ENCODE measurements around the gene SIAH3.
"Not testable (repeated sequence)": the region's sequence is repeated elsewhere in the genome, so short reads cannot be mapped to it uniquely, and the experiment has no call there.

Gene SIAH3, protein sequence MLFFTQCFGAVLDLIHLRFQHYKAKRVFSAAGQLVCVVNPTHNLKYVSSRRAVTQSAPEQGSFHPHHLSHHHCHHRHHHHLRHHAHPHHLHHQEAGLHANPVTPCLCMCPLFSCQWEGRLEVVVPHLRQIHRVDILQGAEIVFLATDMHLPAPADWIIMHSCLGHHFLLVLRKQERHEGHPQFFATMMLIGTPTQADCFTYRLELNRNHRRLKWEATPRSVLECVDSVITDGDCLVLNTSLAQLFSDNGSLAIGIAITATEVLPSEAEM

DNA sequence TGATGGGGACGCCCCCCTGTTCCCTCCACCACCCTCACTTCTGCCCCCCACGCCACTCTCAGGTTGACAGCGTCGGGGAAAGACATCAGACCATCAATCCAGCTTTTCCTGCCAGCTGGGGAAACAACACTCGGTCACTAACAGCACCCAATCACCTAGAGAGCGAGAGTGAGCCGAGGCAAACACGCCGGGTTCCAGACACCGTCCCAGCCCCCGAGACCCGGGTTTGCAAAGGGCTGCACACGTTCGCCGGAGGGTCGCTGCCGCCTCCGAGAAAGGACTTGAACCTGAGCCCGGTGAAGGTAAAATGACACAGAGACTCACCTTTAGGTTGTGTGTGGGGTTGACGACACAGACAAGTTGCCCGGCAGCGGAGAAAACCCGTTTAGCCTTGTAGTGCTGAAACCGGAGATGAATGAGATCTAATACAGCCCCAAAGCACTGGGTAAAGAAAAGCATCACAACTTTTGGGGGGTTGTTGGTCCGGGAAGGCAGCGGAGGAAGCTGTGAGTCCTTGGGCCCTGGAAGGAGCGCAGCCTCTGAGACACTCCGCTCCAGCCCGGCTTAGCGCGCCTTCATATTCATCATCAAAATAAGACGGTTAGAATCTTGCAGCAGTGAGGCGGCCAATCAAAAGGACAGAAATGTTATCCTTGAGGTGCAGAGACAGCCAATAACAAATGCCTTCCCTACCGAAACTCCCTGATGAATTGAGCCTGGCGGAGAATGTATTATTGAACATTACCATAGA, at the start of gene SIAH3:
Gene SIAH3, minus strand, starts transcription at position 583 of the 751 bp plus-strand sequence. Its CDS starts 124 bp downstream, at position 459.
- no peak for DNase-seq

DNA sequence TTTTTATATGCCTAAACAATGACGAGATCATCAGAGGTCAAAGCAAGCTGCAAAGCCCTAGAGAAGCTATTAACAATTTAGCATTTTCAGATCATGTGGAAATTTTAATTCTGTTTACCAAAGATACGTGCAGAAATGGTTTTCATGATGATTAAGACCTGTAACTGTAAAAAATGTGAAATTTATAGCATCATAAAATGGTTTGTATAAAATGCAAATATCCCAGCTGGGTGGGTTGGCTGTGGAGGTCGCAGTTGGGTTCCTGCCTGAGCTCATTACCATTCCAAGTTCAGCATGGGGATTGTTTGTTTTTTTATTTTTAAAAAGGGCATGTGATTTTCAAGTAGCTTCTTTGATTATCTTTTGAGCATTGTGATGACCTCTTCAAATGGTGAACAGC, 47.9 kb upstream of the SIAH3 start:
- DNase-seq, result no peak

DNA sequence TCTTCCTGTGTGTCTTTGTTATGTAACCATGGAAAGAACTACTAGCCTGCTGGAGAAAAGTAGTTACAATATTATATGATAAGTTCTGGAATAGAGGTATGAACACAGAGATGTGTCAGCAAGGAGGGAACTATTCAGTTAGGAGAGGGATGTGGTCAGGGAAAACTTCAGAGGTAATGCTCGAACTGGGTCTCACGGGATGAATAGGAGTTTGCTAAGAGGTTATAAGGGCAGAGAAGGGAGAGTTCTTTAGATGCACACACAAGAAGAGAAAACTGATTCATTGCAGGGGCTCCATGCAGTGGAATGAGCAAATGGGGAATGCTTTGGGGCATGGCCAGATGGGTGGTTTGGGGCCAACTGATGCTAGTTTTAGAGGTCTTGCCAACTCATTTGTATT, 46.0 kb upstream of the SIAH3 start:
- no peak for DNase-seq

DNA sequence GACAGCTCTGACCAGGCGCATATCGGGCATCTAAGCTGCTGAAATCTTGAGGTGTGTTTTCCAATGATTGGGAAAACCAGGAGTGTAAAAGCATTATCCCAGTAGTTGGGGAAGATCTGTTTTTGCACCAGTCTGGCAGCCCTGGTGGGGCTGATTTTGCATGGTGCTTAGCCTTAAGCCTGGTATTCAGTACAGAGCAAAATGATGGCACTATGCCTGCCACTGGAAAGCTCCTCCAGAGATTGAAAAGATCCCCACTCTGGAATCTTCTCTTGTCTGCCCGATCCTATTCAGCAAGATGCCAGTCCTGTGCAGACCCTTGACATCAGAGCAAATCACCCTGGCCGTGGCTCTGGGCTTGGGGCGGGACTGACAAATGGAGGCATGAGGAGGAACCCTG, 44.7 kb upstream of the SIAH3 start:
- no peak for DNase-seq

DNA sequence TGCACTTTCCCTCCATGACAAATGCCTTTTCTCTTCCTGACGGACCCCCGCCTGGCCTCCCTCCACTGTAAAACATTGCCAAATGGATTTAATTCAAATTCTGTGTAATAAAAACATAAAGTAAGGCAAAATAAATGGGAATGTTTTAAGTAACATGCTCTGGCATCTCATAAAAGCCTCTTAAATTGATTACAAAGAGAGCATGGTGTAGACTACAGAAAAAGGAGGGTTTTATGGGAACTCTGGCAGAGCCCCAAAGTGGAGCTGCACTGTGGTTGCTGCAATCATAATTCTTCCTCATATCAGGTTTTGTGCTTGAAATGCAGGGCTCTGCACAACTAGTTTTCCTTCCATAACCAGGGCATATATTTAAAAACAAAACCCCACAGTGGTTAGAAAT, 44.3 kb upstream of the SIAH3 start:
- no peak for DNase-seq

DNA sequence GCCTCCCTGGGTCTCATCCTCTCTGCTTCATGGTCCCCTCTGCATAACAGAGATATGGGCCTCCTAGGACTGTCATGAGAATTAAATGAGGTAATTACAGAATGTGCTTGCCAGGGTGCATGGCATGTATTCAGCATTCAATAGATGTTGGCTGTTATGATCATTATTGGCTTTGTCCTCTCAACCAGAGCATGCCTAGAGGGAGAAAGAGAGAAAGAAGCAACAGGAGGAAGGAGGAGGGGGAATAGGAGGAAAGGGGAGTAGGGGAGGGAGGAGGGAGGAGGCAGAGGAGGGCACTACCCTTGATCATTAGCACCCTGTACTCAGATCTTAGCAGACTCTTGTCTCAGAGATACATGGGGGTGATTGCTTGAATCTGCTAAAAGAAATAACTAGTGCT, 41.0 kb upstream of the SIAH3 start:
- no peak for DNase-seq

DNA sequence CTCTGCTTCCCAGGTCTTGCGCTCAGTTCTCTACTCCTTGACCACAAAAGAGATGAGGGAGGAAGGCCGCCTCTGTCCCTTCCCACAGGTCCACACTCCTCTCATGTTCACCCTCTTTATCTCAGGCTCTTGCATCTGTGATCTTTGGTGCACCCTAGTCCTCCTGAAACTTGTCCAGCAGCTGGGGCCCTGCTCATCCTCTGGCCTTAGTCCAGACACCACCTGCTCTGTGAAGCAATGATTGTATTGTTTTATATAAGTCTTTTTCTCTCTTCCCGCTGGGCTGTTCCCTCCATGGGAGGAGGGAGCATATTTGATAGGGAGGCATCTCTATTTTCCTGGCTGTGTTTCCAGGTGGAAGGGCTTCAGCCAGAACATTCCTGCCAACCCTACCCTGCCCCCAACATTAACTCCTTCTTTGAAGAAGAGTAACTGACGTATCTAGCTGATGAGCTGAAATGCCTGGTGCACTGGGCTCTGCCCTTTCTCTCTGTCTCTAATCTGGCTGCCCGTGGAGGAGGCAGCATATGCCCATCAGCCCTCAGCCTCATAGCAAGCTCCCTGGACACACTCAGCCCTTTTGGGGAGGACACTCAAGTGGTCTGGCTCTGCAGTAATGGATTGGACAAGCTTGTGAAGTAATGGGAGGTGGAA, 38.2 kb upstream of the SIAH3 start:
- no peak for DNase-seq

DNA sequence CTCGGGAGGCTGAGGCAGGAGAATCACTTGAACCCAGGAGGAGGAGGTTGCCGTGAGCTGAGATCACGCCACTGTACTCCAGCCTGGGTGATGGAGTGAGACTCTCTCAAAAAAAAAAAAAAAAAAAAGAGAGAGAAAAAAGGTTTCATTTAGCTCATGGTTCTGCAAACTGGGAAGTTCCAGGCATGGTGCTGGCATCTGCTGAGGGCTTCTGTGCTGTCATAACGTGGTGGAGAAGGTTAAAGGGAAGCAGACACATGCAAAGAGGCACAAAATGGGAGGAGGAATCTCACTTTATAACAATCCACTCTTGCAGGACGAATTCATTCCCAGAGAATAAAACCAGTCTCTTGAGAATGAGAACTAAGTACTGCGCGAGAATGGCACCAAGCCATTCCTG, 34.9 kb upstream of the SIAH3 start:
- DNase-seq, result no peak

DNA sequence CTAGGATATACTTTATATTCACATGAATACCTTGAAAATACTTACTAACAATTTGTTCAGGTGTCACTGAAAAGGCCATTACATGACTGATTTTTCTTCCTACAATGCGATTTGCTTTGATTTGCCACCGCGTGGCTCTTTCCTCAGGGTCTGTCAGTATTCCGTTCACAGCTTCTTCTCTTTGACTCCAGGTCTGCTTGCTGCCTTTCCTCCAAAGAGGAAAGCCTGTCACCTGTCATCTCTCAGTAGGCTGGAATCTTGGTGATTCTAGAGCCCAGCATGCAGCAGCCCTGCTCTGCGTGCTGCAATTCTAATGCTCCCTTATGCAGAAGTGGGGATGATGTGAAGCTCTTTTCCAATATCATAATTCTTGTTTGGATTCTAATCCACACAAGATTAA, 33.6 kb upstream of the SIAH3 start:
- DNase-seq, result no peak

DNA sequence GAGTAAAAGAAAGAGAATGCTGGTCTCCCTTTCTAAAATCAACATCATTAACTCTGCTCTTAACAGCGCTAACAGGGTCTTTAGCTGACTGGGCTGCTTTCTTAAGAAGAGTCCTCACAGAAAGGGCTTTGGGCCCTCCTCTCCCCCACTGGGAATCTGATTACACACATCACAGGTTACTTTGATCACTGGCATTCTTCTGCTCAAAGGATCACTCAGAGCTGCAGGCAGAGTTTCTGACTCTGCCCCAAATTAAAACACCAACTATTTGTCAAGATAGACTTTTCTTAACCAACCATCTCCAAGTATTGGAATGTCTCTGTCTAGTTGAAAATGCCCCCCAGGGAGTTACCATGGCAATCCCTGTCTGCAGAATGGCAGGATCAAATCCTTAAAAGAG, 31.1 kb upstream of the SIAH3 start:
- no peak for DNase-seq

DNA sequence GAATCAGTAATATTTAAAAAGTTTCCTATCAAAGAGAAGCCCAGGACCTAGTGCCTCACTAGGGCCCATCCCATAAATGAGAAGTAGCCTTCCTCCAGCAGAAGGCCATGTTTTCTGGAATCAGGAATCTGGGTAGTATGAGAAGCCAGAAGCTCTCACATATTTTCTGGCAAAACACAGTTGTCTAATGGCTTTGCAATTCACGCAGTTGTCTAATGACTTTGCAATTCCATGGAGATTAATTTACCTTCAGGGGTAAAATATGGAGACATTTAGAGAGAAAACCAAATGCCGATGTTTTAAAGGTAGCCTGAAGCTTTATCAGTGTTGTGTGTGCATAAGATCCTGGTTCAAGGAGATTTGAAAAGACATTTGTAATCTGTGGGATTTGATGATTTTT, 29.8 kb upstream of the SIAH3 start:
- DNase-seq, result no peak

DNA sequence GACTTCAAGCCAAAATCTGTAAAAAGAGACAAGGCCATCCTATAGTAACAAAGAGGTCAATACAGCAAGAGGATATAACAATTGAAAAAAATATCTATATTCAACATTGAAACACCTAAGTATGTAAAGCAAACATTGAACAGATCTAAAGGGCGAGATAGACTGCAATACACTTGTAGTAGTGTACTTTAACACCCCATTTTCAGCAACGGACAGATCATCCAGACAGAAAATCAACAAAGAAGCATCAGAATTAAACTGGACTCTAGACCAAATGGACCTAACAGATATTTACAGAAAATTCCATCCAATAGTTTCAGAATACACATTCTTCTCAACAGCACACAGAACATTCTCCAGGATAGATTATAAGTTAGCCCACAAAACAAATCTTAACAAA, 28.7 kb upstream of the SIAH3 start:
- no peak for DNase-seq

DNA sequence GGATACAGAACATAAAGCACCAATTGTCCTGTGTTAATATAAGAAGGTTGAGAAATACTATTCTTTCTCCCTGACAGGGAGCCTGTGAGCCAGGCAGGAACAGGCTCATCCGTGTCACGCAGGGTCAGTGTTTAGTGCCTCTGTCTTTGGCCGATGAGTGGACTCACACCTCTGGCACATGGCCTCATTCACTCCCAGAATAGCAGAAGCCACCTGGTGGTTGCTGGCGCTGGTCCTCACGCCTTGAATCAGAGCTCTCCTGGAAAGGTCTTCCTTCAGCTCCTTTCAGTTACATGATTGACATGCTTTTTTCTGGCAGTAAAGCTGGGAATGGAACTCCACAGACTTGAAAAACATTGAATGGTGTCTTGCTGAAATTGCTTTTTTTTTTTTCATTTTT, 28.1 kb upstream of the SIAH3 start:
- no peak for DNase-seq

DNA sequence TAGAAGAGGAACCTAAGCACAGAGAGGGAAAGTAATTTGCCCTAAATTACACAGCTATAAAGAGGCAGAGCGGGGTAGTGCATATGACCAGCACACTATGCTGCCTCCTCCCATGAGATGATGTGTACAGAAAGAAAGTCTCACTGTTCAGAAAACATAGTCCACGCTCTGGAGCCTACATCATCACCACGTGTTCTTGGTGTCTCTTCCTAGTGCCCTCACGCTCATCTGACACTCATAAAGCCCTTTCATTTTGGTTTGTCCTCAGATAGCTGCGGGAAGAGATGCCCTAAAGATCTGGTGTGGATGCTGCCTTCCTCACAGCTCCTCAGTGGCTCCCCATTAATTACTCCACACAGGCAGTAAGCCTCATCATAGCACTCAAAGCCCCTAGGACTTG, 27.4 kb upstream of the SIAH3 start:
- DNase-seq, result no peak

DNA sequence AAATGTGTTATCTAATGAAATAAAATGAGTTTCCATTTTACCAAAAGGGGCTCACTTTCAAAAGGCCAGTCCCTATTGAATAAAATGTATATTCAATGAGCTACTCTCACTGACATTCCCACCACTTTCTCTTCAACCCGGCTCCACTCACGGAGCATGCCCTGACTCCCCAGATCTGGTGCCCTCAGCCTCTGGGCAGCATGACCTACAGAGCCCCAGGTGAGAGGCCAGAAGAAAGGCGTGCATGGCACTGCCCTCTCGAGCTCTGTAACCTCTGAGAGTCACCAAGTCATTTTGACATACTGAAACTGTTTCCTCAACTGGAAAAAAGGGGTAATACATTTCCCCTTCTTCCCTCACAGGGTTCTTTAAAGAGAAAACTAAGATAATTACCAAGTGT, 25.2 kb upstream of the SIAH3 start:
- DNase-seq, result no peak

DNA sequence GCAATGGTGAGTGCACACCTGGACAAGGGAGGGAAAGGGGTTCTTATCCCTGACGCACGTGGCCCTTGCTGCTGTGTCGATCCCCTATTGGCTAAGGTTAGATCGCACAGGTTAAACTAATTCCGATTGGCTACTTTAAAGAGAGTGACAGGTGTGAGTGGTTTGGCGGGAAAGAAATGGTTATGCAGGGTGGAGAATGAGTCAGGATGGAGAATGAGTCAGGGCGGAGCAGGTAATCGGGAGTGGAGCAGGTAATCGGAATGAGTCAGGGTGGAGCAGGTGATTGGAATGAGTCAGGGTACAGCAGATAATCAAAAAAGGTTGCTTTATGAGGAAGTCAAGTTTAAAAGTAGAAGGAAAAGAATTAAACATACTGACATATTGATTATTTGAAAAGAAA, 24.4 kb upstream of the SIAH3 start:
- no peak for DNase-seq

DNA sequence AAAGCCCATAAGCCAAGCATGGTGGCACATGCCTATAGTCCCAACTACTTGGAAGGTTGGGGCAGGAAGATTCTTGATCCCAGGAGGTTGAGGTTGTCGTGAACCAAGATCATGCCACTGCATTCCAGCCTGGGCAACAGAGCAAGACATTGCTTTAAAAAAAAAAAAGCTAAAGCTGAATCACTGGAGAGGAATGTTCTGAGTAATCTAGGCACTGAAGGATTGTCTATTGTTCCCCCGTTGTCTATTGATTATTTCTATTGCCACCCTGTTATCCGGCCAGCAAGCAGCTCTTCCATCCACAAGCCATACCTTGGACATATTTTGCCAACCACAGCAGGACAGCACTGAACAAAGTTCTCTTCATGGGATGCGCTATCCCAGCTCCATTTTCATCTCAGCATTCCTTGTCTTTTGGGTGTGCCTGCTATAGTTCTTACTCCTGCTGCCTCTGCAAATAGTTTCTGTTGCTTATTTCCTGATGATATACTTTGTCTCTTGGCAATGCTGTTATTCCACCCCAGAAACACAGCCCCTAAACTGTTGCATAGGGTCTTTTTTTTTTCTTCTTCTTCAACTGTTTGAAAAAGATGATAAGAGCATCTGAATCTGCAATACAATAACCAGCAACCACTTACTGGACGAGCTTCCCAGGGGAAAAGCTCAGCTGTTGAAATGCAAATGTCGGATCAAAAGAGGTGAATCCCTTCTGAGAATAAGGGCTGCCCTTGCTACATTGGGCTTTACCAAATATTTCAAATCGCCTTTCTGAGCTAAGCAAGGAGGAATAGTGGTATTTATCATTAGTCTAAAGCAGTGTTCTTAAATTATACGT, 22.2 kb upstream of the SIAH3 start:
- no peak for DNase-seq

DNA sequence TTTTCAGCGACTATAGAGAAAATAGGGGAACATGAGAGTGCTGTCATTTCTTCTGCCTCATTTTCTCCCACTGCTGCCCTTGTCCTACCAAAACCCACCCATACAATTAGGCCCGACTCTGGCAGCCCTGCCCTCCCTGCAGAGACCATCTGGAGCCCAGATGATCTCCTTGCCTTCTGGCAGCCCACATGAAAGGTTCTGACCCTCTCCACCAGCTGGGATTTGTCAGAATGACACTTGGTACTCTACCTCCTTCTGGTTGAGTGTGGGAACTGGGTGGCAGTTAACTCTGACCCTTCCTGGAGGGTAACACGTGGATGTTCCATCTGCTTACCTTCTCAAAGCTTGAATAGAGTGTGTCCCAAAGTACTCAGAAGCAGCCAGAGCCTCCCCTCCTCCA, 21.0 kb upstream of the SIAH3 start:
- DNase-seq, result no peak

DNA sequence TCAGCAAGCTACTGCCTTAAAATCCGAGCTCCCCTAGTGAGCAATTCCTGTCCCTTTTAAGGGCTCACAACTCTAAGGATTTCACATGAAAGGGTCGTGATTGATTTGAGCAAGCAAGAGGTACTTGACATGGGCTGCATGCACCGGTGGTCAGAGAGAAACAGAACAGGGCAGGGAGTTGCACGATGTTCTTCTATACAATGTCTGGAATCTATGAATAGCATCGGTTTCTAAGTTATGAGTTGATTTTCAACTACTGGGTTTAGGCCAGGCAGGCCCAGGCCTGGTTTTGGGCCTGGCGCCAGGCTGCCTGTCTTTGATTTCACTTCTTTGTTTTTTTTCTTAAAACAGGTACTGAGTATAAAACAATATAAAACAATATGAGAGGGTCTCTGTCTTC, 19.6 kb upstream of the SIAH3 start:
- DNase-seq, result not testable (repeated sequence)

DNA sequence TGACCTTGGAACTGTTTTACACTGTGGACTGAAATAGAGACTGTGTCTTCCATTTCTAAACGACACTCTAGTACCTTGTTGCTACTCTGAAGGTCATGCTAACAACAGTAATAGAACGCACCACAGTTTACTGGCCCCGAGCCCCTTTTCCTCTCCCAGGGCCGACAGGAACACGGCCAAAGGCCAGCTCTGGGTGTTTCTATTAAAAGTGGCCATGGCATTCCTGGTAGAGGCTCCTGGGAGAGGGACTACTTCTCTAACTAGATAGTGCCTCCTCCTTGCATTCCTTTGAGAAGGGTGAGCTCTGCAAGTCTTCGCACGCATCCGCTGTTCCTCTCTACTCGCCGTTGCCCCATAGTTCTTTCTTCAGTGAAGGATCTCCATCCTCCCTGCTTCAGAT, 18.7 kb upstream of the SIAH3 start:
- no peak for DNase-seq

DNA sequence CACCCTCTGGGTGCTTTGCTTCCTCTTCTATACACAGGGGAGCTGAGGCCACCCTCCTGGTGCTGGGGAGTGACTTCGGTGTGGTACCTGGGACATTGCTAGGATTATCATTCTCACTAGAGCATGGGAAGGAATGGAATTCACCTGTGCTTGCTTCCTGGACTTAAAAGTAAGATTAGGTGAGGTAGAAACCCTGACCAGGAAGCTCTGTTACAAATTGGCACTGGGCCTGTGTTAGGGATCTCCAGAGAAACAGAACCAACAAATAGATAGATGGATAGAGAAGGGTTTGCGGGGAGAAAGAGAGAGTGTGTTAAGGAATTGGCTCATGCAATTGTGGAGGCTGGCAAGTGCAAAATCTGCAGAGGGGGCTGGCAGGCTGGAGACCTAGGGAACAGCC, 13.9 kb upstream of the SIAH3 start:
- DNase-seq, result no peak

DNA sequence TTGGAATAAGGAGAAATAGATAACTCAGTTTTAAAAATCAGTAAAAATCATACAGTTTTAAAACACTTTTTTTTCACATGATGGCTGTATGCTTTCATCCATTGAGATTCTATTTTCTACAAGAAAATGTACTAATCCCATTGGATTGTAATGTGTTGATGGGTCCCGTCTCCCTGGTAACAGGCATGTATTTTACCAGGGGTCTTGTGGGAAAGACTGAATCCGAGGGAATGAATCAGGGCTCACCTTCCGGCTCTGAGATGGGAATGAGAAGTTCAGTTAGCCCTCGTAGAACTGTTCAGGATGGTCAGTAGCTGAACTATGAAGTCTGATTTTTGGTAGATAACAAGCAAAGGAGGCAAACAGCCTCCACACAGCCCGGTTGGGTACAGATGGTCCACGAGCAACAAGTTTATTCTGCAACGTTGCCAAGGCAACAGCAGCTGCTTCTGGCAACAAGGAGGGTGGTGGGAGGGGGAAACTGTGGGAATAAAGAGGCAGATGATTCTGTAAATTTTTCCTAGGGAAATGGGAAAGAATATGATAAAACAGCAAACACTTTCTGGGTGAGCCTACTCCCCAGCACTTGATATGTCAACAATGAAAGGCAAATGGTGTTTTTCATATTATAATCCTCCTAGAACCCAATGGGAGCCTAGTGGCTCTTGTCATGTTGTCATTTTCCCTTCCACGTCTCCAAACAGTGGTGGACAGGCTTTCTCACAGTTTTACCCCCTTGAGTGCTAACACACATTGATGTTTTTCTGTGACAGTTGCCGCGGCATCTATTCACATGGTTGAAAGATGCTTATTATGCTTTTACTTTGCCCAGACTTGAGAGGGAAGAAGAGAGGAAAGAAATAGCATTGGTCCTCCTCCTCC, 12.4 kb upstream of the SIAH3 start:
- no peak for DNase-seq
